Kidney (tissue), 14 donors: ENCODE data around the gene POLRMT. TPM values are rescaled to one million over a fixed set of nuclear protein-coding genes. Genes with fewer than 3 reads are reported as not detected.

Experiments
- DNase-seq, 5 donors: peaks; one replicate each; pipeline ENCODE4 v3.0.0-alpha.2; 2013 to 2020
- FAIRE-seq: peaks from 2 replicates; lab custom pipeline; 2012; peaks lifted over from hg19 to GRCh38; lab: Jason Lieb, UNC
- H3K27ac ChIP-seq, 2 donors: one replicate each; pipeline ENCODE4 v1.7.0; 2013; ENCODE audit warnings: low read depth in 2 of 2, low read length in 2 of 2, inconsistent platforms in 1 of 2
- H3K27me3 ChIP-seq: one replicate; pipeline ENCODE4 v1.7.1; 2013; ENCODE audit warnings: low read length, inconsistent platforms; ENCODE audit not compliant: control insufficient read depth, insufficient read depth
- H3K36me3 ChIP-seq, 3 donors: one replicate each; pipeline versions ENCODE4 v1.7.0 to v1.7.1; 2013; ENCODE audit warnings: low read length in 3 of 3, control low read depth in 1 of 3, inconsistent platforms in 1 of 3; ENCODE audit not compliant: insufficient read depth in 3 of 3, control insufficient read depth in 2 of 3
- H3K4me1 ChIP-seq, 3 donors: one replicate each; pipeline versions ENCODE4 v1.7.0 to v1.7.1; 2013; ENCODE audit warnings: low read length in 3 of 3, inconsistent platforms in 1 of 3, low read depth in 1 of 3; ENCODE audit not compliant: control insufficient read depth in 2 of 3, insufficient read depth in 2 of 3
- H3K4me3 ChIP-seq, 3 donors: one replicate each; pipeline versions ENCODE4 v1.7.0 to v1.8.1; 2013; ENCODE audit warnings: low read length in 3 of 3, control low read depth in 1 of 3, inconsistent platforms in 1 of 3
- H3K9ac ChIP-seq, 3 donors: one replicate each; pipeline versions ENCODE4 v1.7.0 to v1.7.1; 2013; ENCODE audit warnings: low read length in 3 of 3, control low read depth in 1 of 3, inconsistent platforms in 1 of 3
- H3K9me3 ChIP-seq, 3 donors: one replicate each; pipeline versions ENCODE4 v1.7.0 to v1.7.1; 2013; ENCODE audit warnings: low read length in 3 of 3, control low read depth in 1 of 3, inconsistent platforms in 1 of 3; ENCODE audit not compliant: control insufficient read depth in 2 of 3, insufficient read depth in 1 of 3
- intact Hi-C: fragments of 100-400 bp; cut with DNase I; formaldehyde crosslinking; loops from one replicate; pipeline ENCODE4 v1.11.1; 2022
- polyA plus RNA-seq: library from polyadenylated mRNA; stranded (reverse); fragments of 350-450 nt; fragmentation: Illumina TruSeq; extraction: RNeasy Lipid Tissue Mini Kit (QIAGEN cat#74804); gene quantifications from one replicate; pipeline ENCODE4 v1.2.3, GENCODE V29; 2014; ENCODE audit warnings: low read depth, low replicate concordance; ENCODE audit not compliant: insufficient read depth
- total RNA-seq: library from RNA; stranded (reverse); fragmentation: NEBNext Ultra II Directional; extraction: Animal tissue kit (Norgen Biotek cat#: 25700); gene quantifications from one replicate; pipeline ENCODE4 v1.2.1, GENCODE V29; 2021
- TF ChIP-seq, protein P1 (sequence below): IDR thresholded peaks from 3 replicates; pipeline ENCODE4 v1.5.1; 2012; ENCODE audit warnings: mild to moderate bottlenecking, moderate library complexity, borderline replicate concordance; ENCODE audit not compliant: insufficient read depth; ENCODE audit errors: extremely low read depth
- donor health status: control.
- donor health status: control.
- donor health status: control.
- donor health status: control.
- donor health status: control.
- donor health status: DM: yes; HTN: yes; CAD: no.
- donor health status: Normal renal cell carcinoma (clear cell type).

Gene POLRMT
- total and polyA plus RNA-seq, 2 donors from 2014 or later: 49.8 to 117 TPM

GRCh38 chr19:601790-602189 is 31.5 kb downstream of the POLRMT start:
- TF ChIP-seq, protein P1, sequence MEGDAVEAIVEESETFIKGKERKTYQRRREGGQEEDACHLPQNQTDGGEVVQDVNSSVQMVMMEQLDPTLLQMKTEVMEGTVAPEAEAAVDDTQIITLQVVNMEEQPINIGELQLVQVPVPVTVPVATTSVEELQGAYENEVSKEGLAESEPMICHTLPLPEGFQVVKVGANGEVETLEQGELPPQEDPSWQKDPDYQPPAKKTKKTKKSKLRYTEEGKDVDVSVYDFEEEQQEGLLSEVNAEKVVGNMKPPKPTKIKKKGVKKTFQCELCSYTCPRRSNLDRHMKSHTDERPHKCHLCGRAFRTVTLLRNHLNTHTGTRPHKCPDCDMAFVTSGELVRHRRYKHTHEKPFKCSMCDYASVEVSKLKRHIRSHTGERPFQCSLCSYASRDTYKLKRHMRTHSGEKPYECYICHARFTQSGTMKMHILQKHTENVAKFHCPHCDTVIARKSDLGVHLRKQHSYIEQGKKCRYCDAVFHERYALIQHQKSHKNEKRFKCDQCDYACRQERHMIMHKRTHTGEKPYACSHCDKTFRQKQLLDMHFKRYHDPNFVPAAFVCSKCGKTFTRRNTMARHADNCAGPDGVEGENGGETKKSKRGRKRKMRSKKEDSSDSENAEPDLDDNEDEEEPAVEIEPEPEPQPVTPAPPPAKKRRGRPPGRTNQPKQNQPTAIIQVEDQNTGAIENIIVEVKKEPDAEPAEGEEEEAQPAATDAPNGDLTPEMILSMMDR: no peak
- FAIRE-seq: no peak

GRCh38 chr19:601310-601709 is 32.0 kb downstream of the POLRMT start:
- H3K27me3 ChIP-seq: no peaks in the 10 kb centered on the region
- H3K27ac ChIP-seq: no peak overlapping the region
- intact Hi-C loops: no loop called here
- TF ChIP-seq, protein P1: no peak
- no peaks in the 10 kb centered on the region for H3K9me3 ChIP-seq
- DNase-seq (no peak), FAIRE-seq (no peak)
- H3K4me3 ChIP-seq: no peak overlapping the region
- no peaks in the 10 kb centered on the region for H3K4me1 ChIP-seq
- H3K9ac ChIP-seq: no peak overlapping the region
- H3K36me3 ChIP-seq: no peaks in the 10 kb centered on the region

More at GRCh38 chr19:601790-602189, 31.5 kb downstream of the POLRMT start:
- H3K4me1 ChIP-seq: no peaks in the 10 kb centered on the region
- no peak overlapping the region for H3K4me3 ChIP-seq
- DNase-seq: no peak
- H3K27ac ChIP-seq: no peak overlapping the region
- H3K27me3 ChIP-seq: no peaks in the 10 kb centered on the region
- intact Hi-C loops: no loop called here
- H3K9ac ChIP-seq: no peak overlapping the region
- no peaks in the 10 kb centered on the region for H3K9me3 ChIP-seq
- H3K36me3 ChIP-seq: no peaks in the 10 kb centered on the region

- Histone ChIP-seq H3K4me3 (no peak overlapping the region), H3K27ac (no peak overlapping the region), H3K9ac (no peak overlapping the region), H3K27me3 (no peaks in the 10 kb centered on the region), H3K9me3 (no peaks in the 10 kb centered on the region), H3K4me1 (no peaks in the 10 kb centered on the region), H3K36me3 (no peaks in the 10 kb centered on the region)
- DNase-seq (no peak), FAIRE-seq (no peak)
- TF ChIP-seq, protein P1: no peak
- intact Hi-C loops: no loop called here
Measured at GRCh38 chr19:597406-598315, 35.7 kb downstream of the POLRMT start.
